Neural cell (in vitro differentiated cells): ENCODE results near the gene IGFBP2. TPM values are rescaled to one million over a fixed set of nuclear protein-coding genes. Genes with fewer than 3 reads are reported as not detected.

Experiments used
- H2AFZ ChIP-seq: fragments of 200-600, 300-800 bp; sonication (generic), shearing (Covaris generic); 2 replicates; pipeline ENCODE4 v1.6.0; 2014; ENCODE audit warnings: low read depth, mild to moderate bottlenecking, antibody characterized with exemption, low read length, moderate library complexity
- H3F3A ChIP-seq: fragments of 200-600 bp; shearing (Covaris generic); 2 replicates; pipeline ENCODE4 v1.6.1; 2016; ENCODE audit warnings: mild to moderate bottlenecking, moderate library complexity, mixed read lengths, antibody characterized with exemption, low read length; ENCODE audit not compliant: insufficient read depth, poor library complexity, severe bottlenecking
- H3K27ac ChIP-seq: fragments of 200-600, 300-800 bp; sonication (generic), shearing (Covaris generic); 2 replicates; pipeline ENCODE4 v1.5.1; 2014; ENCODE audit warnings: mild to moderate bottlenecking, low read length, moderate library complexity
- H3K27me3 ChIP-seq: fragments of 300-800, 200-600 bp; sonication (generic), shearing (Covaris generic); 2 replicates; pipeline ENCODE4 v1.6.0; 2014; ENCODE audit warnings: mild to moderate bottlenecking, low read depth, low read length, moderate library complexity; ENCODE audit not compliant: insufficient read depth
- H3K36me3 ChIP-seq: fragments of 300-800, 200-600 bp; sonication (generic), shearing (Covaris generic); 2 replicates; pipeline ENCODE4 v1.5.1; 2014; ENCODE audit warnings: mild to moderate bottlenecking, antibody characterized with exemption, low read length, moderate library complexity; ENCODE audit not compliant: insufficient read depth
- H3K4me2 ChIP-seq: fragments of 300-800, 200-600 bp; sonication (generic), shearing (Covaris generic); 2 replicates; pipeline ENCODE4 v1.6.0; 2014; ENCODE audit warnings: mild to moderate bottlenecking, low read length
- H3K4me3 ChIP-seq: fragments of 300-800, 200-600 bp; sonication (generic), shearing (Covaris generic); 2 replicates; pipeline ENCODE4 v1.5.1; 2014; ENCODE audit warnings: mild to moderate bottlenecking, low read length, moderate library complexity
- H3K79me2 ChIP-seq: fragments of 200-600 bp; shearing (Covaris generic); replicated peaks from 2 replicates; pipeline ENCODE4 v1.6.0; 2014; ENCODE audit warnings: mild to moderate bottlenecking, low read length, moderate library complexity; ENCODE audit not compliant: insufficient read depth
- H3K9ac ChIP-seq: fragments of 300-800, 200-600 bp; sonication (generic), shearing (Covaris generic); 2 replicates; pipeline ENCODE4 v1.6.1; 2016; ENCODE audit warnings: mild to moderate bottlenecking, low read length, mixed read lengths
- H3K9me2 ChIP-seq: fragments of 200-600 bp; shearing (Covaris generic); 2 replicates; pipeline ENCODE4 v1.6.1; 2016; ENCODE audit warnings: mild to moderate bottlenecking, low read length, mixed read lengths; ENCODE audit not compliant: insufficient read depth
- H3K9me3 ChIP-seq: fragments of 200-600, 300-800 bp; sonication (generic), shearing (Covaris generic); 2 replicates; pipeline ENCODE4 v1.6.1; 2016; ENCODE audit warnings: mild to moderate bottlenecking, mixed run types, low read length, moderate library complexity, mixed read lengths
- H4K20me1 ChIP-seq: fragments of 200-600 bp; shearing (Covaris generic); 2 replicates; pipeline ENCODE4 v1.6.1; 2016; ENCODE audit warnings: mild to moderate bottlenecking, mixed run types; ENCODE audit not compliant: insufficient read depth
- CTCF ChIP-seq: fragments of 450-650 bp; IDR thresholded peaks from 2 replicates; pipeline ENCODE4 v1.5.1; 2014; ENCODE audit warnings: antibody characterized with exemption, mild to moderate bottlenecking, moderate library complexity; ENCODE audit not compliant: poor library complexity, severe bottlenecking
- EP300 ChIP-seq: fragments of 450-650 bp; conservative IDR thresholded peaks from 2 replicates; pipeline ENCODE4 v1.6.1; 2014; ENCODE audit warnings: antibody characterized with exemption, mild to moderate bottlenecking, moderate library complexity; ENCODE audit not compliant: poor library complexity, severe bottlenecking
- EZH2 ChIP-seq: fragments of 200-600, 300-800 bp; shearing (Covaris generic), sonication (generic); IDR thresholded peaks from 2 replicates; pipeline ENCODE4 v1.6.1; 2014; ENCODE audit warnings: antibody characterized with exemption, low read length, borderline replicate concordance, mild to moderate bottlenecking; ENCODE audit not compliant: insufficient read depth, poor library complexity, severe bottlenecking
- MXI1 ChIP-seq: fragments of 450-650 bp; conservative IDR thresholded peaks from 2 replicates; pipeline ENCODE4 v1.6.1; 2014; ENCODE audit warnings: antibody characterized with exemption, mild to moderate bottlenecking; ENCODE audit not compliant: poor library complexity, severe bottlenecking
- POLR2AphosphoS5 ChIP-seq: IDR thresholded peaks from 2 replicates; pipeline ENCODE4 v1.6.1; 2012
- RAD21 ChIP-seq: fragments of 450-650 bp; conservative IDR thresholded peaks from 2 replicates; pipeline ENCODE4 v1.6.1; 2014; ENCODE audit warnings: antibody characterized with exemption, mild to moderate bottlenecking, moderate library complexity
- REST ChIP-seq: IDR thresholded peaks from 2 replicates; pipeline ENCODE4 v1.6.1; 2012; ENCODE audit warnings: borderline replicate concordance
- SMC3 ChIP-seq: fragments of 450-650 bp; conservative IDR thresholded peaks from 2 replicates; pipeline ENCODE4 v1.6.1; 2014; ENCODE audit warnings: antibody characterized with exemption, mild to moderate bottlenecking, moderate library complexity; ENCODE audit not compliant: poor library complexity
- TAF1 ChIP-seq: IDR thresholded peaks from 2 replicates; pipeline ENCODE4 v1.6.1; 2012; ENCODE audit warnings: low read depth
- polyA plus RNA-seq: library from polyadenylated mRNA; depleted of rRNA; stranded (reverse); fragments of >200 nt; gene quantifications from 2 replicates; pipeline ENCODE4 v1.2.3, GENCODE V29; 2014

IGFBP2 gene
- polyA plus RNA-seq, 1 donor from 2014 or later: 150 TPM

GRCh38 chr2:216615298-216616082, 17.7 kb upstream of the IGFBP2 start (continued):
- TF ChIP-seq SMC3 (no peak), MXI1 (no peak)

- H3K9ac ChIP-seq: no peak overlapping the region
- H2AFZ ChIP-seq: no peak overlapping the region
- H3K9me3 ChIP-seq: no peaks in the 10 kb centered on the region
- H3F3A ChIP-seq: no peaks in the 10 kb centered on the region
- TF ChIP-seq EP300 (no peak), CTCF (no peak), RAD21 (no peak), TAF1 (no peak), SMC3 (no peak), REST (no peak), MXI1 (no peak), EZH2 (no peak), POLR2AphosphoS5 (no peak)
- no peaks in the 10 kb centered on the region for H3K79me2 ChIP-seq
- no peaks in the 10 kb centered on the region for H3K27me3 ChIP-seq
- H3K27ac ChIP-seq: no peak overlapping the region
- H3K4me3 ChIP-seq: no peak overlapping the region
- no peaks in the 10 kb centered on the region for H3K36me3 ChIP-seq
- no peaks in the 10 kb centered on the region for H4K20me1 ChIP-seq
- no peak overlapping the region for H3K4me2 ChIP-seq
- H3K9me2 ChIP-seq: no peaks in the 10 kb centered on the region
These were observed 17.0 kb upstream of the IGFBP2 start for GRCh38 chr2:216616083-216616678.
